Esophagus (tissue), 2 donors: ENCODE measurements around the gene SRSF3. TPM values are rescaled to one million over a fixed set of nuclear protein-coding genes. Genes with fewer than 3 reads are reported as not detected.

Experiments used
- H3K27ac ChIP-seq, 2 donors: one replicate each; pipeline ENCODE4 v1.5.1; 2013; ENCODE audit warnings: low read depth in 2 of 2, mild to moderate bottlenecking in 2 of 2, inconsistent platforms in 1 of 2, low read length in 1 of 2, moderate library complexity in 1 of 2
- H3K27me3 ChIP-seq, 2 donors: one replicate each; pipeline ENCODE4 v1.6.1; 2013; ENCODE audit warnings: low read length in 2 of 2, control low read depth in 1 of 2, mild to moderate bottlenecking in 1 of 2; ENCODE audit not compliant: insufficient read depth in 2 of 2, control insufficient read depth in 1 of 2
- H3K36me3 ChIP-seq, 2 donors: one replicate each; pipeline ENCODE4 v1.6.1; 2013; ENCODE audit warnings: low read length in 1 of 2; ENCODE audit not compliant: control insufficient read depth in 2 of 2, insufficient read depth in 2 of 2
- H3K4me1 ChIP-seq, 2 donors: one replicate each; pipeline ENCODE4 v1.6.1; 2013; ENCODE audit warnings: low read length in 1 of 2; ENCODE audit not compliant: control insufficient read depth in 2 of 2, insufficient read depth in 2 of 2
- H3K4me3 ChIP-seq, 2 donors: one replicate each; pipeline ENCODE4 v1.5.1; 2013; ENCODE audit warnings: low read length in 2 of 2, mild to moderate bottlenecking in 2 of 2, low read depth in 1 of 2, moderate library complexity in 1 of 2
- H3K9me3 ChIP-seq, 2 donors: one replicate each; pipeline ENCODE4 v1.6.1; 2013; ENCODE audit warnings: mild to moderate bottlenecking in 2 of 2, low read depth in 1 of 2, low read length in 1 of 2, moderate library complexity in 1 of 2; ENCODE audit not compliant: control insufficient read depth in 2 of 2, insufficient read depth in 1 of 2
- WGBS, 2 donors: extraction: QIAGEN DNeasy Blood & Tissue Kit; methylation state at CpG; one replicate each; pipeline ENCODE4 v1.1.7; 2013; 5-methylcytosine and 5-hydroxymethylcytosine counted together
- polyA plus RNA-seq, 2 donors: library from polyadenylated mRNA; stranded (reverse); fragments of 200-250 nt; gene quantifications; one replicate each; pipeline ENCODE4 v1.2.3, GENCODE V29; 2013
- donor health status: healthy with polysubstance abuse.
- donor health status: Bipolar disorder and iron deficiency.

SRSF3 gene
- polyA plus RNA-seq, 2 donors: 103 to 247 TPM

- no peak overlapping the region for H3K4me3 ChIP-seq
- peak overlapping the region in 1 of 2 donors; percentile 31 for H3K27ac ChIP-seq
- no peaks in the 10 kb centered on the region for H3K27me3 ChIP-seq
- 79 to 82% methylated on average over 12 of the region's 12 CpGs for WGBS, 2 donors
- H3K9me3 ChIP-seq: no peaks in the 10 kb centered on the region
- no peaks in the 10 kb centered on the region for H3K4me1 ChIP-seq
- H3K36me3 ChIP-seq: peaks cover 0 to 3% of the 10 kb centered on the region in 2 donors
These were observed 1.9 kb upstream of the SRSF3 start for GRCh38 chr6:36592221-36592655.

GRCh38 chr6:36593569-36594028 lies 563 bp upstream of the SRSF3 start:
- H3K4me3 ChIP-seq: peak overlapping the region; percentile 32 to 98
- H3K27me3 ChIP-seq: no peaks in the 10 kb centered on the region
- H3K27ac ChIP-seq: peak overlapping the region; percentile 96 to 98
- no peaks in the 10 kb centered on the region for H3K9me3 ChIP-seq
- 2 to 5% methylated on average over 15 of the region's 15 CpGs for WGBS, 2 donors
- peaks cover 4 to 5% of the 10 kb centered on the region in 2 donors for H3K36me3 ChIP-seq
- peaks cover 0 to 2% of the 10 kb centered on the region in 2 donors for H3K4me1 ChIP-seq

GRCh38 chr6:36594816-36595643 lies 868 bp downstream of the SRSF3 start:
- no peaks in the 10 kb centered on the region for H3K27me3 ChIP-seq
- 0% methylated on average over 15 of the region's 15 CpGs for WGBS, 2 donors
- H3K4me3 ChIP-seq: peak overlapping the region; percentile 68 to 98
- no peaks in the 10 kb centered on the region for H3K9me3 ChIP-seq
- peaks cover 5% of the 10 kb centered on the region in 2 donors for H3K4me1 ChIP-seq
- peaks cover 8 to 12% of the 10 kb centered on the region in 2 donors for H3K36me3 ChIP-seq
- peak overlapping the region; percentile 98 to 100 for H3K27ac ChIP-seq

GRCh38 chr6:36596356-36596755 lies 2.2 kb downstream of the SRSF3 start:
- peak overlapping the region; percentile 66 to 98 for H3K4me3 ChIP-seq
- WGBS, 2 donors: 0 to 2% methylated on average over 5 of the region's 5 CpGs
- H3K36me3 ChIP-seq: peaks cover 10 to 15% of the 10 kb centered on the region in 2 donors
- H3K27ac ChIP-seq: peak overlapping the region in 1 of 2 donors; percentile 12
- no peaks in the 10 kb centered on the region for H3K27me3 ChIP-seq
- peaks cover 5% of the 10 kb centered on the region in 2 donors for H3K4me1 ChIP-seq
- H3K9me3 ChIP-seq: no peaks in the 10 kb centered on the region

- peak overlapping the region; percentile 31 to 98 for H3K4me3 ChIP-seq
- 0 to 11% methylated on average over 1 of the region's 1 CpG for WGBS, 2 donors
- no peaks in the 10 kb centered on the region for H3K9me3 ChIP-seq
- H3K27me3 ChIP-seq: no peaks in the 10 kb centered on the region
- no peak overlapping the region for H3K27ac ChIP-seq
- peaks cover 15% of the 10 kb centered on the region in 2 donors for H3K36me3 ChIP-seq
- peaks cover 5% of the 10 kb centered on the region in 2 donors for H3K4me1 ChIP-seq
These were observed 3.6 kb downstream of the SRSF3 start for GRCh38 chr6:36597775-36598174.

- Histone ChIP-seq H3K4me3 (peak overlapping the region in 1 of 2 donors; percentile 98), H3K9me3 (no peaks in the 10 kb centered on the region), H3K27ac (peak overlapping the region in 1 of 2 donors; percentile 15), H3K4me1 (peaks cover 5% of the 10 kb centered on the region in 2 donors), H3K36me3 (peaks cover 15% of the 10 kb centered on the region in 2 donors), H3K27me3 (no peaks in the 10 kb centered on the region)
- 11 to 14% methylated on average over 9 of the region's 9 CpGs for WGBS, 2 donors
These were observed 4.2 kb downstream of the SRSF3 start for GRCh38 chr6:36598326-36598725.

- WGBS, 2 donors: 30 to 46% methylated on average over 11 of the region's 11 CpGs
- no peaks in the 10 kb centered on the region for H3K27me3 ChIP-seq
- H3K4me3 ChIP-seq: peak overlapping the region; percentile 31 to 98
- peaks cover 15% of the 10 kb centered on the region in 2 donors for H3K36me3 ChIP-seq
- H3K27ac ChIP-seq: no peak overlapping the region
- peaks cover 5% of the 10 kb centered on the region in 2 donors for H3K4me1 ChIP-seq
- no peaks in the 10 kb centered on the region for H3K9me3 ChIP-seq
These were observed 4.7 kb downstream of the SRSF3 start for GRCh38 chr6:36598739-36599318.

- Histone ChIP-seq H3K9me3 (no peaks in the 10 kb centered on the region), H3K4me3 (peak overlapping the region; percentile 27 to 98), H3K27ac (peak overlapping the region in 1 of 2 donors; percentile 26), H3K36me3 (peaks cover 19% of the 10 kb centered on the region in 2 donors), H3K27me3 (no peaks in the 10 kb centered on the region), H3K4me1 (peaks cover 5% of the 10 kb centered on the region in 2 donors)
- WGBS, 2 donors: 44 to 53% methylated on average over 14 of the region's 14 CpGs
These were observed 5.6 kb downstream of the SRSF3 start for GRCh38 chr6:36599791-36600209.

- H3K4me3 ChIP-seq: peak overlapping the region in 1 of 2 donors; percentile 98
- H3K36me3 ChIP-seq: peaks cover 19 to 21% of the 10 kb centered on the region in 2 donors
- H3K4me1 ChIP-seq: peaks cover 5% of the 10 kb centered on the region in 2 donors
These were observed 6.5 kb downstream of the SRSF3 start for GRCh38 chr6:36600564-36601146.

More at GRCh38 chr6:36600564-36601146, 6.5 kb downstream of the SRSF3 start:
- no peak overlapping the region for H3K27ac ChIP-seq
- 47 to 49% methylated on average over 6 of the region's 6 CpGs for WGBS, 2 donors
- H3K9me3 ChIP-seq: no peaks in the 10 kb centered on the region
- no peaks in the 10 kb centered on the region for H3K27me3 ChIP-seq
